ENCODE results near the gene DSTYK. TPM values are rescaled to one million over a fixed set of nuclear protein-coding genes. Genes with fewer than 3 reads are reported as not detected.

Gene DSTYK
- total RNA-seq, 1 donor from 2014 or later = 15.4 TPM

DNA sequence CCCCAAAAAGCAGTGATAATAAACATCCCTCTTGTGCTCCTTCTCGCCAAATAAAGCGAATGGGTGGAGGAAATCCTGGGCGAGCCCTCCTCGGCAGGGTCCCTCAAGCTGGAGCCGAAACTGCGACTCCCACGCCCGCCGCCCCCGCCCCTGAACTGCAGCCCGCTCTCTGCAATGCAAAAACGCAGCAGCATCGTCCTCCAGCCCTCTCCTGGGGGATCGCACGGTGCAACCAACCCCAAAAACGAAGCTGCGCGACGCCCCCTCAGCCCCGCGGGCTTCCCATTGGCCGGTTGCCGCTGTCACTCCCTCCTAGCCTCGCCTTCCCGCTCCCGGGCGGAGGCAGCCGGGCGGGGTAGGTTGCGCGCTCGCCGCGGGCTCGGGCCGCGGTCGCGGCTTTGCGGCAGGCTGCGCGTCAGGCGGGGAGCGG, 16.1 kb upstream of the DSTYK start, which contains the start of gene TMCC2:
TMCC2 (plus strand) TSS at position 363 of the 430 bp plus-strand sequence. CDS start 619 bp downstream, outside the sequence.
- Mint-ChIP-seq H3K4me1 (ENCODE audit: low read depth, unreplicated experiment) (peaks cover 27% of the 10 kb centered on the region), H3K36me3 (ENCODE audit: low read depth, unreplicated experiment) (peaks cover 2% of the 10 kb centered on the region), H3K9me3 (ENCODE audit: unreplicated experiment) (no peaks in the 10 kb centered on the region), H3K27ac (ENCODE audit: unreplicated experiment) (peak within 1 kb of the TSS; percentile 91), H3K27me3 (ENCODE audit: low read depth, unreplicated experiment) (no peaks in the 10 kb centered on the region), H3K4me3 (ENCODE audit: unreplicated experiment) (peak within 1 kb of the TSS; percentile 90)
- Histone ChIP-seq H4K20me1 (ENCODE audit: insufficient read depth, low read length) (peaks cover 8% of the 10 kb centered on the region), H3K4me2 (ENCODE audit: low read length) (peak within 1 kb of the TSS; percentile 100), H3K27me3 (ENCODE audit: insufficient read depth, low read length) (peaks cover 7% of the 10 kb centered on the region), H3K4me3 (ENCODE audit: insufficient read depth, low read depth, low read length) (peak within 1 kb of the TSS; percentile 60), H3K79me2 (ENCODE audit: insufficient read depth, low read length) (no peaks in the 10 kb centered on the region), H3K36me3 (ENCODE audit: insufficient read depth, low read length) (no peaks in the 10 kb centered on the region), H2AFZ (ENCODE audit: low read depth, low read length) (peak within 1 kb of the TSS; percentile 77), H3K27ac (ENCODE audit: low read depth, low read length) (peak within 1 kb of the TSS; percentile 49), H3K9me3 (ENCODE audit: insufficient read depth, low read depth, low read length) (no peaks in the 10 kb centered on the region), H3K4me1 (ENCODE audit: insufficient read depth, low read length) (peaks cover 23% of the 10 kb centered on the region), H3K9ac (ENCODE audit: low read length) (peak within 1 kb of the TSS; percentile 67)
- FAIRE-seq = no peak
- peak; percentile 80 for DNase-seq (ENCODE audit: low read depth)
- no peak for TF ChIP-seq EZH2 (IDR thresholded peaks at IDR 0.05; ENCODE audit: insufficient read depth, low read length)
- TF ChIP-seq, protein P1, sequence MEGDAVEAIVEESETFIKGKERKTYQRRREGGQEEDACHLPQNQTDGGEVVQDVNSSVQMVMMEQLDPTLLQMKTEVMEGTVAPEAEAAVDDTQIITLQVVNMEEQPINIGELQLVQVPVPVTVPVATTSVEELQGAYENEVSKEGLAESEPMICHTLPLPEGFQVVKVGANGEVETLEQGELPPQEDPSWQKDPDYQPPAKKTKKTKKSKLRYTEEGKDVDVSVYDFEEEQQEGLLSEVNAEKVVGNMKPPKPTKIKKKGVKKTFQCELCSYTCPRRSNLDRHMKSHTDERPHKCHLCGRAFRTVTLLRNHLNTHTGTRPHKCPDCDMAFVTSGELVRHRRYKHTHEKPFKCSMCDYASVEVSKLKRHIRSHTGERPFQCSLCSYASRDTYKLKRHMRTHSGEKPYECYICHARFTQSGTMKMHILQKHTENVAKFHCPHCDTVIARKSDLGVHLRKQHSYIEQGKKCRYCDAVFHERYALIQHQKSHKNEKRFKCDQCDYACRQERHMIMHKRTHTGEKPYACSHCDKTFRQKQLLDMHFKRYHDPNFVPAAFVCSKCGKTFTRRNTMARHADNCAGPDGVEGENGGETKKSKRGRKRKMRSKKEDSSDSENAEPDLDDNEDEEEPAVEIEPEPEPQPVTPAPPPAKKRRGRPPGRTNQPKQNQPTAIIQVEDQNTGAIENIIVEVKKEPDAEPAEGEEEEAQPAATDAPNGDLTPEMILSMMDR (IDR thresholded peaks at IDR 0.05; ENCODE audit: insufficient read depth, low read depth, low read length) = no peak

DNA sequence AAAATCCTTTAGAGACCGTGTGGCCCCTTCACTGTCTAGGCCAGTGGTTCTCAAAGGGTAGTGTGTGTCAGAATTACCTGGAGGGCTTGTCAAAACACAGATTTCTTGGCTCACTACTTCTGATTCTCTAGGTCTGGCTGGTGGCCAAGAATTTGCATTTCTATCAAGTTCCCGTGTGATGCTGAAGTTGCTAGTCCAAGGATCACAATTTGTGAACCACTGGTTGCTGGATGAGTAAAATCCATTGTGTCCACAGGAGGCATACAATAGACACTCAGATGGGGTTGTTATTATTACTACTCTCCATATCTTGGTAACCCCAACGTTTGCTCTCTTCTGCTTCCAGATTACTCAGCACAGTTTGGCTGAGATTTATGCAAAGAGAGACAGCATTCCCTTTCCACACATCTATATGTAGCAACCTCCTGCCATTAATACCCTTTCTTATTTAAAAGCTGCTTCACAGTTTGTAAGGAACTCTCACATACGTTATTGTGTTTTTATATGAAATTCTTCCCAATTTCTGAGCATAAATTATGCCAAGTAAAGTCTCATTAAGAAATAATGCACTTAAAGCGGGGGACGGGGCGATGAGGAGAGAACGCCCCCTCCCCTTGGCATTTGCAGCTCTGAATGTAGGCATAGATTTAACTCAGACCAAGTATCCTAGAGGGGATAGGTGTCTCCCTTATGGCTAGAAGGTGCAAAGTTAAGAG, 15.5 kb upstream of the DSTYK start:
- no peaks in the 10 kb centered on the region for H3K27me3 Mint-ChIP-seq (ENCODE audit: low read depth, unreplicated experiment)
- no peaks in the 10 kb centered on the region for H3K9me3 ChIP-seq (ENCODE audit: insufficient read depth, low read depth, low read length)
- peaks cover 23% of the 10 kb centered on the region for H3K4me1 ChIP-seq (ENCODE audit: insufficient read depth, low read length)
- H3K9me3 Mint-ChIP-seq (ENCODE audit: unreplicated experiment) = no peaks in the 10 kb centered on the region
- FAIRE-seq (no peak), DNase-seq (ENCODE audit: low read depth) (peak; percentile 58)
- peak overlapping the region; percentile 67 for H3K9ac ChIP-seq (ENCODE audit: low read length)
- peak overlapping the region; percentile 91 for H3K27ac Mint-ChIP-seq (ENCODE audit: unreplicated experiment)
- no peaks in the 10 kb centered on the region for H3K79me2 ChIP-seq (ENCODE audit: insufficient read depth, low read length)
- peaks cover 2% of the 10 kb centered on the region for H3K36me3 Mint-ChIP-seq (ENCODE audit: low read depth, unreplicated experiment)
- H3K4me1 Mint-ChIP-seq (ENCODE audit: low read depth, unreplicated experiment) = peaks cover 27% of the 10 kb centered on the region
- peaks cover 8% of the 10 kb centered on the region for H4K20me1 ChIP-seq (ENCODE audit: insufficient read depth, low read length)
- H3K36me3 ChIP-seq (ENCODE audit: insufficient read depth, low read length) = no peaks in the 10 kb centered on the region
- H3K27me3 ChIP-seq (ENCODE audit: insufficient read depth, low read length) = peaks cover 7% of the 10 kb centered on the region
- peak overlapping the region; percentile 49 for H3K27ac ChIP-seq (ENCODE audit: low read depth, low read length)
- peak overlapping the region; percentile 100 for H3K4me2 ChIP-seq (ENCODE audit: low read length)
- H3K4me3 ChIP-seq (ENCODE audit: insufficient read depth, low read depth, low read length) = peak overlapping the region; percentile 60
- peak overlapping the region; percentile 81 for H3K4me3 Mint-ChIP-seq (ENCODE audit: unreplicated experiment)
- H2AFZ ChIP-seq (ENCODE audit: low read depth, low read length) = peak overlapping the region; percentile 77
- TF ChIP-seq EZH2 (IDR thresholded peaks at IDR 0.05; ENCODE audit: insufficient read depth, low read length) = no peak
- TF ChIP-seq, protein P1 (IDR thresholded peaks at IDR 0.05; ENCODE audit: insufficient read depth, low read depth, low read length) = peak; percentile 23

Measured in astrocyte (in vitro differentiated cells and primary cell).